ENCODE results near the gene HJV.
A peak's percentile ranks its signal among the peaks of the same experiment; 100 is the strongest.
"Not testable (repeated sequence)": the region's sequence is repeated elsewhere in the genome, so short reads cannot be mapped to it uniquely, and the experiment has no call there.

Gene HJV

GRCh38 chr1:146021622-146022402, at the start of gene HJV:
Gene HJV (minus strand): TSS chr1:146021735. CDS start chr1:146020231, 1,504 bp downstream.
- no peak for DNase-seq (ENCODE audit: low spot score)

GRCh38 chr1:146059148-146059547, 37.6 kb upstream of the HJV start:
- not testable (repeated sequence) for DNase-seq (ENCODE audit: low spot score)

GRCh38 chr1:146051852-146052676, 30.5 kb upstream of the HJV start:
- DNase-seq (ENCODE audit: low spot score) = peak; percentile 79

- no peak for DNase-seq (ENCODE audit: low spot score)
Measured at GRCh38 chr1:146051452-146051851, 29.9 kb upstream of the HJV start.

GRCh38 chr1:146050652-146050963, 29.1 kb upstream of the HJV start:
- not testable (repeated sequence) for DNase-seq (ENCODE audit: low spot score)

- DNase-seq (ENCODE audit: low spot score) = not testable (repeated sequence)
Measured at GRCh38 chr1:146049866-146050651, 28.5 kb upstream of the HJV start.

GRCh38 chr1:146049436-146049835, 27.9 kb upstream of the HJV start:
- no peak for DNase-seq (ENCODE audit: low spot score)

- DNase-seq (ENCODE audit: low spot score) = not testable (repeated sequence)
Measured at GRCh38 chr1:146048514-146049115, 27.1 kb upstream of the HJV start.

- DNase-seq (ENCODE audit: low spot score) = no peak
Measured at GRCh38 chr1:146046664-146047063, 25.1 kb upstream of the HJV start.

GRCh38 chr1:146039844-146040194, 18.3 kb upstream of the HJV start:
- no peak for DNase-seq (ENCODE audit: low spot score)

GRCh38 chr1:146036965-146037646, 15.6 kb upstream of the HJV start:
- peak; percentile 82 for DNase-seq (ENCODE audit: low spot score)

GRCh38 chr1:146036241-146036964, 14.9 kb upstream of the HJV start:
- DNase-seq (ENCODE audit: low spot score) = no peak

GRCh38 chr1:146035048-146035423, 13.5 kb upstream of the HJV start:
- DNase-seq (ENCODE audit: low spot score) = no peak

- peak; percentile 66 for DNase-seq (ENCODE audit: low spot score)
Measured at GRCh38 chr1:146032631-146033219, 11.2 kb upstream of the HJV start.

GRCh38 chr1:146031476-146031875, 9.9 kb upstream of the HJV start:
- no peak for DNase-seq (ENCODE audit: low spot score)

- no peak for DNase-seq (ENCODE audit: low spot score)
Measured at GRCh38 chr1:146029117-146029516, 7.6 kb upstream of the HJV start.

GRCh38 chr1:146026650-146027049, 5.1 kb upstream of the HJV start:
- not testable (repeated sequence) for DNase-seq (ENCODE audit: low spot score)

- not testable (repeated sequence) for DNase-seq (ENCODE audit: low spot score)
Measured at GRCh38 chr1:146025787-146026495, 4.4 kb upstream of the HJV start.

GRCh38 chr1:146022403-146023127, 1.0 kb upstream of the HJV start:
- no peak for DNase-seq (ENCODE audit: low spot score)
